Activated T-cell treated with anti-CD3 and anti-CD28 coated beads for 1 hour (primary cell): ENCODE measurements around the gene TUBB.
A peak's percentile ranks its signal among the peaks of the same experiment; 100 is the strongest.
"Not testable (repeated sequence)": the region's sequence is repeated elsewhere in the genome, so short reads cannot be mapped to it uniquely, and the experiment has no call there.

Experiments used
- DNase-seq: peaks from one replicate; pipeline ENCODE4 v3.0.0-alpha.2; 2020; ENCODE audit warnings: low read depth

The TUBB gene

GRCh38 chr6:30761791-30762429 is 41.8 kb downstream of the TUBB start:
- no peak for DNase-seq

GRCh38 chr6:30763155-30763617 is 43.0 kb downstream of the TUBB start:
- DNase-seq, result no peak

GRCh38 chr6:30763618-30764489 is 43.7 kb downstream of the TUBB start:
- no peak for DNase-seq

GRCh38 chr6:30764490-30765043 is 44.4 kb downstream of the TUBB start:
- DNase-seq, result not testable (repeated sequence)

GRCh38 chr6:30765495-30765894 is 45.3 kb downstream of the TUBB start:
- not testable (repeated sequence) for DNase-seq

GRCh38 chr6:30766461-30767157 is 46.5 kb downstream of the TUBB start:
- no peak for DNase-seq

GRCh38 chr6:30767158-30767943 is 47.2 kb downstream of the TUBB start:
- no peak for DNase-seq

GRCh38 chr6:30767944-30768301 is 47.8 kb downstream of the TUBB start:
- no peak for DNase-seq

GRCh38 chr6:30768634-30769087 is 48.5 kb downstream of the TUBB start:
- DNase-seq, result peak; percentile 9

GRCh38 chr6:30769088-30769852 is 49.1 kb downstream of the TUBB start:
- DNase-seq, result peak; percentile 59

GRCh38 chr6:30769853-30770524 is 49.8 kb downstream of the TUBB start:
- no peak for DNase-seq

GRCh38 chr6:30770592-30770991 is 50.4 kb downstream of the TUBB start:
- no peak for DNase-seq

- DNase-seq, result no peak
Observed at GRCh38 chr6:30774701-30775100, 54.5 kb downstream of the TUBB start.
